Measurements from ENCODE around the gene MYRIP.

The MYRIP gene

DNA sequence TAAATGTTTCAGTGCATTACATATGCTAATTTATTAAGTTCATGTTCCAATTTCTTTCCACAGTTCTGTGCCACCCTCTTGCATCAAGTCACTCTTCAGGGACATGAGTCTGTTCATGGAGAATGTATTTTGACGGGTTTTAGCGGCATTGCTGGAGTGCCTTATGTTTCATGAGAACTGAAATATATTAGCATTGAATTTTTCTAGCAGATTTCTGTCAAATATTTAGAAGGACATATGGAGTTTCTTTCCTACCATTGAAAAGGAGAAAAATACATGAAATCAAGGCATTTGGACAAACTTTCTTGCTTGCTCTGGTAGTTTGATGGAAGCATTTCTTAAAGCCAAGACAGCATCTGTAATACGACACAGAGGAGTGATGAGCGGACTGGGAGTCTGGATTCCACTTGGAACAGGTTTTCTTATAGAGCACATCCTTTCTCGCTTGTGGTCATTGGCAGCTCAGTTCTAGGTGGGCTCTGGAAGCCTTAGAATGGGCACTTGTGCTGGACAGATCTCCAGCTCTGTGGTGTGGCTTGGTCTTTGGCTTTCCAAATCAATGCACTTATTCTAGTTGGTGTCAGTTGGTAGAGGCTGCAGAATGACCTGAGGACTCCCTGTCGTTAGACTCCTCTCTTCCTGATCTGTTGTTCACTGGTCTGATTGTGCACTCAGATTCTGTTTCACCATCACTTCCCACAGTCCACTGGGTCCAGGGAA, 415.5 kb downstream of the MYRIP start:
- in situ Hi-C loops (cut with MboI; ENCODE audit: low sequenced_read_pairs), result no loop called here

DNA sequence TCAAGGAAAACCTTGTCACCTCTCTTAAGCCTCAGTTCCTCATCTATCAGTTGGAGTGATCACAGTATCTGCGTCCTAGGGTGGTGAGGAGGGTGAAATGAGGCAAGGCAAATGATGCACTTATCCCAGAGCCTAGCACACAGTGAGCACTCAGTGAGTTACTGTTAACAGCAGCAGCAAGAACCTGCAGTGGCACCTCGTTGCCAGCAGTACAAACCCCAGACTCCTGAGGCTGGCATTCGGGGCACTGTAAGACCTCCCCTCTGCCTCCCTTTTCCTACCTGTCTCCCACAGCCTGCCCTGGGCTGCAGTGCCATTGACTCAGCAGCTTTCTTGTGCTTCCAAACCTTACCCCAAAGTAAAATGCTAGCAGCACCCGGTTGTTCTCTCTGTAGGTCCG, 417.2 kb downstream of the MYRIP start:
- in situ Hi-C loops (cut with MboI; ENCODE audit: low sequenced_read_pairs), result no loop called here

DNA sequence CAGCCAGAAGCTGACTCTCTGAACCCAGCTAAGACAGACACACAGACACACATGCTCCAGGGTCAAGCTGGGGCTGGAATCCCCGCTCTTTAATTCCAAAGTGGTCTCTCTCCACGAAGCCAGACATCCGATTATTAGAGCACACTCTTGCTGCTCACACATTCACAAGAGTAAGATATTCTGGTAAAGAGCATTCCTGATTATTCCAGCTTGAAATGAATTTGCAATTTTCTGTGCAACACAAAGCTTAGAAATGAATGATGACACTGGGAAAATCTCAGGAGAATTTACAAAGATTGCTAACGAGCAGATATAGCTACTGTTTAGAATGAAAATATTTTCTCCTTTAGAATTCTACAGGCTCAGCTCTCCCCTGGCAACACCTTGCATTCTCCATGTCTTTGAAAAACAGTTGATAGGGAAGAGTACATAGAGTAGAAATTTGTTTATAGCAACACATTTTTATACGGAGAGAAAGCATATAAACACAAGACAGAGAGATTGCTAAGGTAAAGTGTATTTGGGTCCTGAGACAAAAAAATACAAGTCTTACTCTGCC, 419.5 kb downstream of the MYRIP start:
- in situ Hi-C loops (cut with MboI; ENCODE audit: low sequenced_read_pairs), result no loop called here

GRCh38 chr3:40229386-40229785, 420.0 kb downstream of the MYRIP start:
- in situ Hi-C loops (cut with MboI; ENCODE audit: low sequenced_read_pairs), result no loop called here

- in situ Hi-C loops (cut with MboI; ENCODE audit: low sequenced_read_pairs), result no loop called here
These were observed 420.6 kb downstream of the MYRIP start for GRCh38 chr3:40229963-40230362.

DNA sequence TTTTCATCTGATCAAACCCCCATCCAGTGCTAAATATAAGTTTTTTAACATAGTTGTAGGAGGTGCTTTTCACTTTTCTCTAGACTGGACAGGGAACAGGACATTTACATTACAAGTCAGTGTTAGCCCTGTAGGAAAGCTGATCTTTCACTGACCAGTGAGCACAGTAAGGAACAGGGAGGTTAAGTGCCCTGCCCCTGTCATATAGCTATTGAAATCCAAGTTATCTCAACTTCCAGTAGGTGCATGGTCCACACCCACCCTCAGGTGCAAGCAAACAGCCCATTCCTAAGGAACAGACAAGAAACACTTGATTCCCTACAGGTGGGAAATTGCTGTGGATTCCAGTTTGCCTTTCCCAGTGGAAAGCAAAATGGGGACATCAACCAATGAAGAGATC, 421.0 kb downstream of the MYRIP start:
- in situ Hi-C loops (cut with MboI; ENCODE audit: low sequenced_read_pairs), result no loop called here

DNA sequence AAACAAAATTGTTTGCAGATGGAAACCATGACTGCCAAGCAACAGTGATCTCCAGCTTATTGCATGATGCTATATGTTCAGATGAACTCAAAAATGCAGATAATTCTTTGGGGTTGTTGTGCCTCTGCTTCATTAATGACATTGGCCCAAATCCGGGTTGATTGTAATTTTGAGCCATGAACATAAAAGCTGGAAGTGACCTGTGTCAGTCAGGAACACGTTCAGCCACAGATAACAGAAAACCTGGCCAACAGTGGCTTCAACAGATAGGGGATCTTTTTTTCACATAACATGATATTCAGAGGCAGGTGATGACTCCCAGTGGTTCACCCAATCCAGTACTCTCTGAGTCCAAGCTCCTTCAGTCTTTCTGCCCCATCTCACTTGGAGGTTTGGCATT, 423.2 kb downstream of the MYRIP start:
- in situ Hi-C loops (cut with MboI; ENCODE audit: low sequenced_read_pairs), result no loop called here

GRCh38 chr3:40237159-40237558, 427.8 kb downstream of the MYRIP start:
- in situ Hi-C loops (cut with MboI; ENCODE audit: low sequenced_read_pairs), result no loop called here

- in situ Hi-C loops (cut with MboI; ENCODE audit: low sequenced_read_pairs), result no loop called here
These were observed 428.6 kb downstream of the MYRIP start for GRCh38 chr3:40237889-40238571.

GRCh38 chr3:40240921-40241320, 431.5 kb downstream of the MYRIP start:
- in situ Hi-C loops (cut with MboI; ENCODE audit: low sequenced_read_pairs), result no loop called here

DNA sequence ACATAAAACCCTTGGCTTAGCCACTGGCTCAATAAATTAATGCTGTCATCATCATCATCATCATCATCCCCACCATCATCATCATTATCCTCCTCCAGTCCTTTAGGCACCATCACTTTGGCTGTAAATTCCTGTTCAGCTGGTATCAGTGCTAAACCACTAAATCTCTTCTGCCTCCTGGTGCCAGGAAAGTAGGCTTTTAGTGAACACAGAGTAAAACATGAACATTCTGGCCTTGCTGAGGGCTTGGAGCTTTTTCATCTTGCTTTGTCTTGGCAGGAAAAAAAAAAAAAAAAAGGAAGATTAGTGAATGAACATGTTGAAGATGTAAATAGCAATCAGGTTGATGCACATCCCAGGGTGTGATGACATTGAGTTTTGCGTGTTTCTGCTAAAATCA, 432.8 kb downstream of the MYRIP start:
- in situ Hi-C loops (cut with MboI; ENCODE audit: low sequenced_read_pairs), result no loop called here

DNA sequence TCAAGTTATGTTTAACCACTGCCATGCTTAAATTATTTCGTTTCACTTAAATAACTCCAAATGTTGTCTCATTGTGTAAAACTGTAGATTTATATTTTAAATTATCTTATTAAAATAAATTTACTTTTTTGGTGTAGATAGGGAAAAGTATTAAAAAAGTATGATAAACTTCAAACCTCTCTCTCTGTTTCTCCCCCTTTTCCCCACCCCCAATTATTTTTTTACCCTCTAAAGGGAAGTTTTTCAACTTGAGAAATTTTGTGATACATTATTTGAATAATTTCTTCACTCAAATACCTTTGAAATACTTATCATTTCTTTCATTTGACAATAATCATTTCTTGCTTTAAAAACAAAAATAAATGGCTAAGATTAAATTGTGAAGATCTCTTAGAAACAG, 433.2 kb downstream of the MYRIP start:
- in situ Hi-C loops (cut with MboI; ENCODE audit: low sequenced_read_pairs), result no loop called here

GRCh38 chr3:40243056-40243455, 433.6 kb downstream of the MYRIP start:
- in situ Hi-C loops (cut with MboI; ENCODE audit: low sequenced_read_pairs), result no loop called here

DNA sequence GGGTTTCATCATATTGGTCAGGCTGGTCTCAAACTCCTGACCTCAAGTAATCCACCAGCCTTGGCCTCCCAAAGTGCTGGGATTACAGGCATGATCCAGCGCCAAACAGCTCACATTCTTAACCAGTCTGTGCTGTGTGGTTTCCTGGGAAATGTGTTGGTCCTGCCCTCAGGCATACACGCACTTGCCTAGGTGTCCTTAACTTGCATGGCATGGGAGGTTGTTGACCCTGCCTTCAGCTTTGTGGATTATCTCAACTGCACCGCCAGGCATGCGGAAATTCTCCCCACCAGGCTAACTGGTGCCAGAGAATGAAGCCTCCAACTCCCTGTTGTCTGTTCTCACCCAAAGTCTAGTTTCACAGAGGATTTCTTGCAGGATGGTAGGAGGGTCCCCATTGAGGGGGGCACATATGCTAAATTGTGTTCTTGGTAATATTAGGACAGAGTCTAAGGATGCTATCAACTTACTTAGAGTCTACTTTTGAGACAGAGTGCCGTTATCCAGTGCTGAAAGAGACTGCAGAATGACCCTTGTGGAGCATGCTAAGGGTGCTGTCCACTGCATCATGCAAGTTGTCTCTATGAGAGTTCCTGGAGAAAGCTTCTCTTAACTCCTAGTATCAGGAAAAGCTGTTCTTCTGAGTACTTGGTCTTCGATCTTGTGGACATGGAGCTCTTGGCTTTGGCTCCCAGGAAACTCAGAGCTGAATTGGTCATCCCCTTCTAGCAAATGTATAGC, 438.5 kb downstream of the MYRIP start:
- in situ Hi-C loops (cut with MboI; ENCODE audit: low sequenced_read_pairs), result no loop called here

DNA sequence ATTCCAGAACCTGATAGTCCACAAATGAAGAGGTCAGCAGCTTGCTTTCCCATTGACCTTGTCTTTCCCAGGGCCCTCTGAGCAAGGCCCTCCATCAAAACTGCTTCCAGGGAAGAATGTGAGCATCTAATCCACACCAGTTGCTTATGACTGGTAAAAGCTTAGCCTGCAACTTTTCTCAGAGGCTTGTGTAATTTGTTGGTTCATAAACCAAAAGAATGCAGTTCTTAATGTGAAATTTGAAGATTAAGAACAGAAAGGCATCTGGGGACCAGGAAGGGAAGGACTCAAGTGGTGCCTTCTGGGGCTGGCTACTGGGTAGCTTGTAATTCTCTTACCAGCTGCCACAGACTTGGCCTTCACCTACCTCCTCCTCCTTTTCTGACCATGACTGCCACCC, 439.2 kb downstream of the MYRIP start:
- in situ Hi-C loops (cut with MboI; ENCODE audit: low sequenced_read_pairs), result no loop called here

GRCh38 chr3:40249168-40249567, 439.8 kb downstream of the MYRIP start:
- in situ Hi-C loops (cut with MboI; ENCODE audit: low sequenced_read_pairs), result no loop called here

DNA sequence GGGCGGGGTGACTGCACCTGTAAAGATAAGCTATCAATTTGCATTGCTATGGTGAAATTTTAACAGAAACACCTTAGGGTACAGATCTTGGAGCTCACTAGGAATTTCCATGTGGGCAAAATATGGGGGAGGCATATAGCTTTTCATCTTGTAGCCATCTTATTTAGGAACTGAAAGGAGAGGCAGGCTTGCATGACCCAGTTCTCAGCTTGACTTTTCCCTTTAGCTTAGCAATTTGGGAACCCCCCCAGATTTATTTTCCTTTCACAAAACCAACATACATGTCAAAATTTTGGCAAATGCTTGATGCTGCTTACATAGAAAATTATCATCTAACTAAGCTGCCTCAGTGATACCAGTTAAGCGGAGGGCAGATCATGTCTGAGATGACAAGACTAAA, 445.1 kb downstream of the MYRIP start:
- in situ Hi-C loops (cut with MboI; ENCODE audit: low sequenced_read_pairs), result no loop called here

DNA sequence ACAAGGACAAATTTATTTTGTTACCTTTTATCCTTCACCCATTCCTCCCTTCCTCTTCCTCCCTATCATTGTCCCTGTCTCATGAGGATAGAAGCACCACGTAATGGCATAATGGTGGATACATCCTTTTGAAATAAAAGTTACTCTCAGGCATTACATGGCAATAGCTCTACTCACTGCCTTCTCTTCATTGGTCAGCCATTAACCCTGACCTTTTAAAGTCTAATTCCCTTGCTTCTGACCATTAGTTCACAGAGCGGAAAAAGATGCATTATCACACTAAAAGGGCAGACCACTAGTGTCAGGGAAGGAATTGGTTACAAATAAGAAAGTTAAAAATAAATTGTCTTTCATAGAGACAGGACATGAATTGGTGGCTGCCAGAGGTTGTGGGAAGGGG, 445.5 kb downstream of the MYRIP start:
- in situ Hi-C loops (cut with MboI; ENCODE audit: low sequenced_read_pairs), result no loop called here

- in situ Hi-C loops (cut with MboI; ENCODE audit: low sequenced_read_pairs), result no loop called here
These were observed 446.1 kb downstream of the MYRIP start for GRCh38 chr3:40255532-40255931.

DNA sequence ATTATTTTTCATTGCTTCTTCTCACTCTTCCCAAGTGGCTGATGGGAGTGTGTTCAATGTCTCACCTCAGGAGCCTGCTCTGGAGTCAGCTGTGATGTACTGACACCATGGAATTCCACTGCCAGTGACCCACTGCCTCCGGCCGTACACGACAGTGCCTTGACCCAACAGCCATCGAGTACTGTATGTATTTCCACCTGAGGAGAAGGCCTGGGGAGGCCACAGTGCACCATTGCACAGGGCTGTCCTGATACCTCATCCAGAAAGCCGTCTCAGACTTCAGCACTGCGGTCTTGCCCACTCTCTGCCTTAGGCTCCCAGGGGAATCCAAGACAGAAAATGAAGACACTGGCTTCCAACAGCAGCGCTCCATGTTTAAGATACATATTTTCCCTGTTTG, 448.7 kb downstream of the MYRIP start:
- in situ Hi-C loops (cut with MboI; ENCODE audit: low sequenced_read_pairs), result no loop called here

GRCh38 chr3:40258555-40258954, 449.1 kb downstream of the MYRIP start:
- in situ Hi-C loops (cut with MboI; ENCODE audit: low sequenced_read_pairs), result no loop called here

- in situ Hi-C loops (cut with MboI; ENCODE audit: low sequenced_read_pairs), result no loop called here
These were observed 452.9 kb downstream of the MYRIP start for GRCh38 chr3:40262331-40262730.

All from HL-60/S4 treated with retinoic acid at 250 ng/mL for 4 days and 3 days (cell line).